HepG2 (cell line): ENCODE results near the gene NOX4.

Source experiments
- CHD2 ChIP-seq: IDR thresholded peaks from 2 replicates; pipeline ENCODE4 v1.6.1; 2011; ENCODE audit warnings: low read depth, low read length, improper control_type of control experiment
- CTCF ChIP-seq: sonication (generic); formaldehyde crosslinking; IDR thresholded peaks from 2 replicates; pipeline ENCODE4 v1.5.0; 2020; ENCODE audit warnings: mild to moderate bottlenecking, missing genetic modification reagents, moderate library complexity
- EP300 ChIP-seq, 3 experiments: sonication (generic) in 1 of 3; formaldehyde crosslinking in 1 of 3; IDR thresholded peaks; 2 replicates each; pipeline versions ENCODE4 v1.5.1 to v1.6.1; 2011 to 2020; ENCODE audit warnings: low read depth in 2 of 3, low read length in 2 of 3, borderline replicate concordance in 1 of 3, improper control_type of control experiment in 1 of 3, mild to moderate bottlenecking in 1 of 3, missing genetic modification reagents in 1 of 3, moderate library complexity in 1 of 3
- GTF2F1 ChIP-seq: fragments of 150-350 bp; IDR thresholded peaks from 2 replicates; pipeline ENCODE4 v1.6.1; 2014; ENCODE audit warnings: low read length
- HOMEZ ChIP-seq: IDR thresholded peaks from 2 replicates; pipeline ENCODE4 v1.6.1; 2016; ENCODE audit warnings: low read depth
- IRF2 ChIP-seq: IDR thresholded peaks from 2 replicates; pipeline ENCODE4 v1.6.1; 2018; ENCODE audit warnings: missing genetic modification reagents, missing compliant biosample characterization
- KLF6 ChIP-seq: IDR thresholded peaks from 2 replicates; pipeline ENCODE4 v1.8.0; 2016; ENCODE audit warnings: missing biosample characterization, missing genetic modification reagents
- SKI ChIP-seq: fragments of 450-650 bp; IDR thresholded peaks from one replicate; pipeline ENCODE4 v1.6.1; 2018; ENCODE audit warnings: mild to moderate bottlenecking; ENCODE audit not compliant: partially characterized antibody
- SNAPC2 ChIP-seq: sonication (generic); formaldehyde crosslinking; IDR thresholded peaks from 2 replicates; pipeline ENCODE4 v1.8.1; 2022; ENCODE audit warnings: mild to moderate bottlenecking, missing genetic modification reagents
- SUZ12 ChIP-seq: fragments of 150-350 bp; IDR thresholded peaks from 2 replicates; pipeline ENCODE4 v1.6.1; 2014; ENCODE audit warnings: low read depth, low read length
- TFDP2 ChIP-seq: sonication (generic); formaldehyde crosslinking; IDR thresholded peaks from 2 replicates; pipeline ENCODE4 v1.4.0; 2020; ENCODE audit warnings: missing genetic modification reagents
- ZNF205 ChIP-seq: IDR thresholded peaks from 2 replicates; pipeline ENCODE4 v1.6.1; 2018; ENCODE audit warnings: missing biosample characterization, missing genetic modification reagents
- ZNF24 ChIP-seq: fragments of 450-650 bp; IDR thresholded peaks from 2 replicates; pipeline ENCODE4 v1.6.1; 2017; ENCODE audit warnings: antibody characterized with exemption, mild to moderate bottlenecking
- ZNF432 ChIP-seq: sonication (generic); formaldehyde crosslinking; IDR thresholded peaks from 2 replicates; pipeline ENCODE4 v1.5.0; 2020; ENCODE audit warnings: missing genetic modification reagents, mild to moderate bottlenecking, borderline replicate concordance

GRCh38 chr11:89327885-89328284, 163.3 kb downstream of the NOX4 start:
- TF ChIP-seq SNAPC2 (no peak), CTCF (CRISPR knock-in tag) (no peak), SKI (no peak), IRF2 (CRISPR knock-in tag) (no peak), ZNF24 (no peak), TFDP2 (CRISPR knock-in tag) (no peak), SUZ12 (no peak), ZNF205 (no peak), ZNF432 (no peak), KLF6 (CRISPR knock-in tag) (no peak), HOMEZ (CRISPR knock-in tag) (no peak), CHD2 (no peak), EP300 (IDR thresholded peaks at IDR 0.05; ENCODE audit: low read depth in 2 of 2, low read length in 2 of 2) (no peak), EP300 (CRISPR knock-in tag; IDR thresholded peaks at IDR 0.05; ENCODE audit: borderline replicate concordance) (no peak), GTF2F1 (no peak)
